CD4-positive, alpha-beta T cell treated with Interferon gamma for 1 hour (primary cell): ENCODE results near the gene MTTP.
"Not testable (repeated sequence)": the region's sequence is repeated elsewhere in the genome, so short reads cannot be mapped to it uniquely, and the experiment has no call there.

ENCODE experiments used
- DNase-seq: peaks from one replicate; pipeline ENCODE4 v3.0.0-alpha.2; 2020

Gene MTTP

DNA sequence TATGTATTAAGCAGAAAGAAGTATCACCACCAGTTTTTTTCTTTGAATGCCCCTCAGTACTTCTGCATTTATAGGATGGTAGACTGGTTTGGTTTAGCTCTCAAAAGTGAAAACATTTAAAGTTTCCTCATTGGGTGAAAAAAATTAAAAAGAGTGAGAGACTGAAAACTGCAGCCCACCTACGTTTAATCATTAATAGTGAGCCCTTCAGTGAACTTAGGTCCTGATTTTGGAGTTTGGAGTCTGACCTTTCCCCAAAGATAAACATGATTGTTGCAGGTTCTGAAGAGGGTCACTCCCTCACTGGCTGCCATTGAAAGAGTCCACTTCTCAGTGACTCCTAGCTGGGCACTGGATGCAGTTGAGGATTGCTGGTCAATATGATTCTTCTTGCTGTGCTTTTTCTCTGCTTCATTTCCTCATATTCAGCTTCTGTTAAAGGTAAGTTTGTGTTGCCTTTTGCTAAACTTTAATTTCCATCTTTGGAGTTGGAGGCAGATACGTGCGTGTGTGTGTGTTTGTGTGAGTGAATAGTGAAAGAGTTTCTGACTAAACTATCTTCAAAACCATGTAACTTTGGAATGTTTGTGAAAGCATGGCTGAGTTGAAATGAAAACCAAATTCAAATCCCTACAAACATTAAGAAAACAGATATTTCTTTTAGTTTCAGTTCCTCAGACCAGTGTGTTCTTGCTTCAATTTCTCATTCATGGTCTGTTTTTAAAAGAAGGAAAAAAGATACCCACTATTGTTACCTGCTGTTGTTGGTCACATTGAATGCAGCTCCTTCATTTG, at the start of gene MTTP:
TSS of gene MTTP (plus strand) at position 295 of the 795 bp plus-strand sequence. CDS start at position 381, 86 bp downstream.
- no peak for DNase-seq

DNA sequence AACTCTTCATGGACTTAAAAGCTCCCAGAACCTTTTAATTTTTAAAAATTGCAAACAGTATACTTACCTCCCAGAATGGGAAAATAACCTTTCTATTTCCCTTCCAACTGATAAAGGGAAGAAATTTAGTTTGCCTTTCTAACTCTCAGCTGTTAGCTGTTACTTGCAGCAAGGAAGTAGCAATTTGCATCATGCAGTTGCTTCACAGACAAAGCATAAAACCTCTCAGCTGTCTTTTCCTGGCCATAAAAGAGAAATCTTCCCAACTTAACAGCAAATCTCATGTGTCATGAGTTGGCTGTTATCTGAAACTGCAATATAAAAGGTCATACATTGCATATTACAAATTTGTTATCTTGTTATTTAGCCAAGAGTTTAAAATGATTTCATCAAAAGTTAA, 45.4 kb upstream of the MTTP start:
- no peak for DNase-seq

- no peak for DNase-seq
Observed at GRCh38 chr4:99529956-99530355, 44.7 kb upstream of the MTTP start.

DNA sequence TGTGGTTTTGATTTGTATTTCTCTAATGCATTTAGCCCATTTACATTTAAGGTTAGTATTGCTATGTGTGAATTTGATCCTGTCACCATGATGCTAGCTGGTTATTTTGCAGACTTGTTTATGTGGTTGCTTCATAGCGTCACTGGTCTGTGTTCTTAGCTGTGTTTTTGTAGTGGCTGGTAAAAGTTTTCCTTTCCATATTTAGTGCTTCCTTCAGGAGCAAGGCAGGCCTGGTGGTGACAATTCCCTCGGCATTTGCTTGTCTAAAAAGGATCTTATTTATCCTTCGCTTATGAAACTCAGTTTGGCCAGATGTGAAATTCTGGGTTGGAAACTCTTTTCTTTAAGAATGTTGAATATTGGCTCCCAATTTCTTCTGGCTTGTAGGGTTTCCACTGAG, 39.9 kb upstream of the MTTP start:
- not testable (repeated sequence) for DNase-seq

GRCh38 chr4:99536271-99536670, 38.4 kb upstream of the MTTP start:
- no peak for DNase-seq

GRCh38 chr4:99536848-99537247, 37.8 kb upstream of the MTTP start:
- DNase-seq: no peak

DNA sequence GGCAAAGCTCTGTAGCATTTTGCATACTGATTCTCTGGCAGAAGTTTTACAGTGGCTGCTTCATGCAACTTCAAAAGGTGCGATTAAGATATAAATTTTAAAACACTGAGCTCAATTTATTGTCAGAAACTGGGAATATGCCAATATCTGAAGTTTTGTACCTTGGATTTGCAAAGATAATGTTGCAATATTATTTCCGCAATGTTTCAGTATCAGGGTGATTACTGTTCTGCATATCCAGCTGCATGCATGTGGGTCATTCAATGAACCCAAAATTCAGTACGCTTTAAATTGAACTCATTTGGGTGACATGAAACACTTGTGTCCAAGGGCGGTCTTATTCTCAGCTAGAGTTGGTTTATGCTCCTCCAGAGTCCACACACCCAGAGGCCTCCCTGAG, 37.0 kb upstream of the MTTP start:
- DNase-seq: no peak

DNA sequence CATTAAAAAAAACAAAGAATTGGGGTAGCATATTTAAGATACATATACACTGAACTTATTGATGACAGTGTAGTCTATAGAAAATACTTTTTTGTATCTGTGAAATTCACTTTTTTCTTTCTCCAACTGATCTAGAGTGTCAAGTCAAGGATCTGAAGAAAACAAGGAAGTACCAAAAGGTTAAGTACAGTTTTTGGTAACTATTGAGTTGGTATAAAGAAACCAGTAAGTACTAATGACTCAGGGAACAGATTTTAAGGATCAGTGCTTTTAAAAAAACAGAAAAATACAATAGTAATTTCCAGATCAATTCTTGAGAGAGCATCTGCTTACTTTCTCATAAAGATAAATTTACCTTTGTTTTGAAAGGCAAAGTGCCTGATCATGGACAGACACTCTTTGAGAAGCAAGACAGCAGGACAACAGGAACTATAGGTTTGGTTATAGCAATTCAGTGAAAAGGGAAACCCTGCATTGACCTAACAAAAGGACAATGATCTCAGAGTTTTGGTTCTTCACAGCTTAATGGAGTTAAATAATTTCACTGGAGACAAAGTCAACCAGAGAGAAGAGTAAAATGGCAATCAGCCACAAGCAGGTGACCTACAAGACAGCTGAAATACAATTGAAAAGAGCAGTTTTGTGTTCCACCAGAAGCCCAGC, 34.2 kb upstream of the MTTP start:
- no peak for DNase-seq

DNA sequence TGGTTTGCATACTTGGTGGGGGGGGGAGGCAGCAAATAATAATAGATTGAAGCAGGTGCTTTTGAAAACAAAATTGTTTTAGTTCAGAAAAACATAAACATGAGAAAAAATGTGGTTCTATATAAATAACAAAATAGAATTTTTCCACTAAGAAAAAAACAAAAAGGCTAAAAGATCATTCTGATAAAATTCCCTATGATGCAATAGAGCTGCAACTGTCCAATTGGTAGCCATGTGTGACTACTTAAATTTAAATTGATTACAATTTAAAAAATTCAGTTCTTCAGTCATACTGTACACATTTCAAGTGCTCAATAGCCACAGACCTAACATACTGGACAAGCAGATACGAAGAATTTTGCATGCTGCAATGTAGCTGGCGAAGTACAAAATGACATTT, 21.8 kb upstream of the MTTP start:
- DNase-seq: no peak

- peak; percentile 95 for DNase-seq
Observed at GRCh38 chr4:99563310-99564186, 11.1 kb upstream of the MTTP start, which contains the start of gene TRMT10A. Gene TRMT10A (minus strand): TSS chr4:99564039. CDS start chr4:99559338, 4,701 bp downstream.

- no peak for DNase-seq
Observed at GRCh38 chr4:99564921-99565320, 9.7 kb upstream of the MTTP start.

GRCh38 chr4:99571883-99572282, 2.7 kb upstream of the MTTP start:
- DNase-seq: no peak

- no peak for DNase-seq
Observed at GRCh38 chr4:99572527-99573240, 1.9 kb upstream of the MTTP start.

DNA sequence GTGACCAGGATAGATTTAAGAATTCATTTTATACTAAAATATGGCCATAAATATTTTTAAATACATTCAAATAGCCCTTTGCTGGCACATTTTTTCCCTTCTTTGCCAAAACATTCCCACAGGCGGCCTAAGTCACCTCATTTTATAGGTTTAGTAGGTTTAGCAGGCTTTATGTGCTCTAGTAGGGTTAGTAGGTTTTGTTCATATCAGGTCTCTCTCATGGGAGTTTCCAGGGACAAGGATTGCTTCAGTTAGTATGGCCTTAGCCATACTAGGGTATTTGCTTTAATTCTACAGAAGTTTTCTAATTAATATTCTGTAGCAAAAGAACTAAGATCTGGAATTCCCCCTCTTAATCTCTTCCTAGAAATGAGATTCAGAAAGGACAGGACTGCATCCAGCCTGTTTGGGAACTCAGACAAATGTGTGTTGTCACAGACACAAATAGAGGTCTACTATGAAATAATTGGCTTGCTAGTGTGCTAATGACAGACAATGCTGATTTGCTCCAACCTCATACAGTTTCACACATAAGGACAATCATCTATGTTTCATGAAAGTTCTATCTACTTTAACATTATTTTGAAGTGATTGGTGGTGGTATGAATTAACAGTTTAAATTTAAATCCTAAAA, 772 bp upstream of the MTTP start:
- no peak for DNase-seq

DNA sequence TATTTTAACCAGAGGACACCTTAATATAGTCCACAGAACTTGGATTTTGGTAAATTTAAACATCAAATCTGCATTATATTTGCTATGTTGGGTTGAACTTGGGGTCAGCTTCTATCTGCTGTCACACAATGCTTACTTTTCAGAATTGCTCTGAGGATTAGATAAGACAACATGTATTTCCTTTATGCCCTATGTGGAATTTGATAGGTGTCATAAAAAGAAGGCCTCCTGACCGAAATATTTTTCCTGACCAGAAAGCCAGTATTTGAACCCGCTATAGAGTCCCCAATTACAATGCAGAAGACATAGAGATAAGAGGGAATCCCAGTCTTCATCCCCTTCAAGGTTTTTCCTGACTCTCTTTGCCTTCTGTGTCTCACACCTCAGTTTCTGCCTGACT, 4.1 kb downstream of the MTTP start:
- DNase-seq: no peak

DNA sequence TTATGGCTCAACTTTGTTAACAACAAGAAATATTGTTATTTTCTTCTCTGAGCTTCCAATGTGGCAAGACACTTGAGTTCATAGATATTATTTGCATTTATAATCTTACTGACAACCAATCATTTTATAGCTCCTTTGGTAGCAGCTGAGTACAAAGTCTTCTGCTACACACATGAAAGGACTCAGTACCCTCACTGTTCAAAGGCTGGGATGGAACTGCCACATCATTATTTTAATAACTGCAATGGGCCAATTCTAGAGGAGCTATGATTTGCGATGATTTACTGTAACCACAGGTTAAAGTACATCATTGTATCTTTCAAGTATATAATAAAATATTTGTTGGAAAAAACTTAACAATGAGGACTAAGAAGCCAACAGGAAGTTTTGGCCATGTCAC, 10.9 kb downstream of the MTTP start:
- no peak for DNase-seq

DNA sequence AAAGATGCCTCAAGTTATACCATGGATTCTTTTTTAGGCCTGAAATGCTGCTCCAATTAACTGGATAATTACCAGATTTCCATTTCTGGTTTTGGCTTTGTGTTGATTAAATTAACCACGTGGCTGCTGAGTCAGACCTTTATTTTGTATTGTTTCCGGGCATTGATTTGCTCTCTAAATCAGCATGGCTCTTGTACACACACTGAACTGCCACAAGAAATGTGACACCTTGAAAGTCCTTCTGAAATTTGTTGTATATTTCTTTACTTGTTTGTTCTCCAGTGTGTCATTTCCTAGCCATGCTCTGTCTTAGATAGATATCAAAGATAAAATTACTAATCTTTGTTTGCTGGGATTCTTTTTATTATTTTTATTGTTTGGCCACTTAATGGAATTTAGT, 11.7 kb downstream of the MTTP start:
- no peak for DNase-seq

- DNase-seq: no peak
Observed at GRCh38 chr4:99586797-99587196, 12.2 kb downstream of the MTTP start.

GRCh38 chr4:99587309-99587708, 12.7 kb downstream of the MTTP start:
- DNase-seq: no peak

- DNase-seq: no peak
Observed at GRCh38 chr4:99587803-99588202, 13.2 kb downstream of the MTTP start.

- no peak for DNase-seq
Observed at GRCh38 chr4:99591757-99592156, 17.1 kb downstream of the MTTP start.
